ENCODE data around the gene FAM210B. TPM values are rescaled to one million over a fixed set of nuclear protein-coding genes. Genes with fewer than 3 reads are reported as not detected.

The FAM210B gene
- total and polyA plus RNA-seq, 2 experiments from 2014 or later, result 15.4 to 16.2 TPM

GRCh38 chr20:56382696-56383095 lies 23.9 kb downstream of the FAM210B start:
- no peak overlapping the region for H3K4me3 ChIP-seq
- no peak overlapping the region for H3K27ac ChIP-seq (ENCODE audit: low read depth)
- H3K27me3 ChIP-seq (ENCODE audit: insufficient read depth), result no peaks in the 10 kb centered on the region
- H3F3A ChIP-seq (replicated peaks; ENCODE audit: low read depth), result no peaks in the 10 kb centered on the region
- H3K4me2 ChIP-seq, result no peak overlapping the region
- no peak for TF ChIP-seq POLR2AphosphoS5 (IDR thresholded peaks at IDR 0.05; ENCODE audit: low read depth)
- no peak for TF ChIP-seq NANOG (IDR thresholded peaks at IDR 0.05; ENCODE audit: borderline replicate concordance)
- TF ChIP-seq ZNF462 (CRISPR knock-in tag; IDR thresholded peaks at IDR 0.05), result no peak
- no peak for TF ChIP-seq CTCF (conservative IDR thresholded peaks at IDR 0.05; ENCODE audit: low read depth in 2 of 2)
- no peak for TF ChIP-seq ETS1 (IDR thresholded peaks at IDR 0.05)
- TF ChIP-seq ZNF114 (CRISPR knock-in tag; IDR thresholded peaks at IDR 0.05), result no peak
- no peak for TF ChIP-seq JUNB (IDR thresholded peaks at IDR 0.05; ENCODE audit: unreplicated experiment)
- TF ChIP-seq EZH2 (IDR thresholded peaks at IDR 0.05; ENCODE audit: low read depth, unreplicated experiment), result no peak
- TF ChIP-seq STAT1 (IDR thresholded peaks at IDR 0.05; ENCODE audit: unreplicated experiment), result no peak
- no peak for TF ChIP-seq EZH2phosphoT487 (IDR thresholded peaks at IDR 0.05; ENCODE audit: unreplicated experiment)
- no peak for TF ChIP-seq ZNF331 (CRISPR knock-in tag; IDR thresholded peaks at IDR 0.05; ENCODE audit: low read depth)
- no peak for TF ChIP-seq REST (IDR thresholded peaks at IDR 0.05; ENCODE audit: unreplicated experiment)
- TF ChIP-seq CREB1 (CRISPR knock-in tag; IDR thresholded peaks at IDR 0.05; ENCODE audit: low read depth), result no peak
- H3K79me2 ChIP-seq (replicated peaks; ENCODE audit: insufficient read depth), result peaks cover 99% of the 10 kb centered on the region
- H3K9me2 ChIP-seq (ENCODE audit: insufficient read depth), result no peaks in the 10 kb centered on the region
- H3K36me3 ChIP-seq (ENCODE audit: insufficient read depth), result peaks cover 88% of the 10 kb centered on the region
- H2AFZ ChIP-seq, result no peak overlapping the region
- DNase-seq (ENCODE audit: low spot score) (no peak), ATAC-seq (no peak)
- H3K9me3 Mint-ChIP-seq, result no peaks in the 10 kb centered on the region
- peaks cover 89% of the 10 kb centered on the region for H3K36me3 Mint-ChIP-seq (ENCODE audit: low read depth)
- H3K4me3 Mint-ChIP-seq, result no peak overlapping the region
- peaks cover 30% of the 10 kb centered on the region for H4K20me1 ChIP-seq (replicated peaks; ENCODE audit: insufficient read depth)
- H3K27ac Mint-ChIP-seq, result no peak overlapping the region
- H3K27me3 Mint-ChIP-seq (ENCODE audit: insufficient read depth, low read depth, poor library complexity), result peaks cover 5% of the 10 kb centered on the region
- peaks cover 2% of the 10 kb centered on the region; the same call in 2 of the 3 replicates for H3K4me1 Mint-ChIP-seq
- no peaks in the 10 kb centered on the region for H3K4me1 ChIP-seq (ENCODE audit: insufficient read depth)
